Keratinocyte (primary cell): Measurements from ENCODE around the gene LDLRAD4. TPM values are rescaled to one million over a fixed set of nuclear protein-coding genes. Genes with fewer than 3 reads are reported as not detected.

Experiments
- DNase-seq: peaks from one replicate; pipeline ENCODE4 v3.0.0-alpha.2; 2011; ENCODE audit warnings: low read depth, missing footprints, low spot score
- FAIRE-seq: peaks from 2 replicates; lab custom pipeline; 2011; peaks lifted over from hg19 to GRCh38; lab: Jason Lieb, UNC
- H2AFZ ChIP-seq: 2 replicates; pipeline ENCODE4 v1.6.0; 2012; ENCODE audit warnings: low read length, control low read depth, inconsistent platforms; ENCODE audit not compliant: control insufficient read depth
- H3K27ac ChIP-seq: 2 replicates; pipeline ENCODE4 v1.5.1; 2011; ENCODE audit warnings: low read length; ENCODE audit not compliant: control insufficient read depth, insufficient read depth
- H3K27me3 ChIP-seq: 3 replicates; pipeline ENCODE4 v1.6.0; 2011; ENCODE audit warnings: low read length; ENCODE audit not compliant: control insufficient read depth, insufficient read depth; ENCODE audit errors: extremely low read depth
- H3K36me3 ChIP-seq, 2 experiments: 2 replicates in 1 of 2; 3 replicates in 1 of 2; pipeline ENCODE4 v1.5.1; 2011; ENCODE audit warnings: low read length in 2 of 2, mild to moderate bottlenecking in 1 of 2; ENCODE audit not compliant: control insufficient read depth in 2 of 2, insufficient read depth in 2 of 2; ENCODE audit errors: extremely low read depth in 1 of 2
- H3K4me1 ChIP-seq: 3 replicates; pipeline ENCODE4 v1.5.1; 2011; ENCODE audit warnings: low read length; ENCODE audit not compliant: control insufficient read depth, insufficient read depth; ENCODE audit errors: extremely low read depth
- H3K4me2 ChIP-seq: 3 replicates; pipeline ENCODE4 v1.6.0; 2011; ENCODE audit warnings: low read depth, low read length; ENCODE audit not compliant: control insufficient read depth, insufficient read depth; ENCODE audit errors: extremely low read depth
- H3K4me3 ChIP-seq, 3 experiments: fragments of 200-600 bp in 1 of 3; sonication (generic) in 1 of 3; 2 replicates in 2 of 3; 3 replicates in 1 of 3; pipeline ENCODE4 v1.5.1; 2011 to 2016; ENCODE audit warnings: low read length in 3 of 3, mild to moderate bottlenecking in 3 of 3, control low read depth in 2 of 3, inconsistent platforms in 1 of 3, low read depth in 1 of 3, mixed read lengths in 1 of 3, mixed run types in 1 of 3, moderate library complexity in 1 of 3; ENCODE audit not compliant: control insufficient read depth in 2 of 3, insufficient read depth in 2 of 3; ENCODE audit errors: extremely low read depth in 1 of 3
- H3K79me2 ChIP-seq: 2 replicates; pipeline ENCODE4 v1.6.0; 2012; ENCODE audit warnings: low read length; ENCODE audit not compliant: control insufficient read depth, insufficient read depth
- H3K9ac ChIP-seq: 3 replicates; pipeline ENCODE4 v1.6.0; 2011; ENCODE audit warnings: low read length; ENCODE audit not compliant: control insufficient read depth, insufficient read depth; ENCODE audit errors: extremely low read depth
- H3K9me1 ChIP-seq: 3 replicates; pipeline ENCODE4 v1.6.0; 2011; ENCODE audit warnings: low read length; ENCODE audit not compliant: control insufficient read depth, insufficient read depth; ENCODE audit errors: extremely low read depth
- H3K9me3 ChIP-seq: 2 replicates; pipeline ENCODE4 v1.5.1; 2012; ENCODE audit warnings: low read depth, low read length; ENCODE audit not compliant: control insufficient read depth
- H4K20me1 ChIP-seq: 3 replicates; pipeline ENCODE4 v1.6.0; 2011; ENCODE audit warnings: low read length; ENCODE audit not compliant: control insufficient read depth, insufficient read depth; ENCODE audit errors: extremely low read depth
- CTCF ChIP-seq, 3 experiments: IDR thresholded peaks in 1 of 3; conservative IDR thresholded peaks in 1 of 3; optimal IDR thresholded peaks in 1 of 3; 2 replicates in 2 of 3; 3 replicates in 1 of 3; pipeline versions ENCODE3 to v1.5.1; 2011; ENCODE audit warnings: low read length in 3 of 3, mild to moderate bottlenecking in 3 of 3, moderate library complexity in 2 of 3, control low read depth in 1 of 3, inconsistent platforms in 1 of 3; ENCODE audit not compliant: insufficient read depth in 2 of 3; ENCODE audit errors: extremely low read depth in 1 of 3
- EZH2 ChIP-seq: IDR thresholded peaks from one replicate; pipeline ENCODE4 v1.6.1; 2012; ENCODE audit warnings: inconsistent platforms, mild to moderate bottlenecking, low read length, moderate library complexity
- dilution Hi-C: fragments of 300-500 bp; cut with MboI; formaldehyde crosslinking; loops from one replicate; pipeline ENCODE4 v1.7.0; 2020; ENCODE audit warnings: low sequenced_read_pairs; ENCODE audit not compliant: extremely low pct_ligation_motif_present
- polyA plus RNA-seq, 5 experiments: library from polyadenylated mRNA; depleted of rRNA in 3 of 5; stranded (reverse) in 3 of 5; stranded (forward) in 1 of 5; unstranded in 1 of 5; fragments of >200 nt; gene quantifications; 1 replicate in 1 of 5; 2 replicates in 3 of 5; 3 replicates in 1 of 5; pipeline versions ENCODE4 v1.2.1 to v1.2.3, GENCODE V29; 2011 to 2012; ENCODE audit warnings: missing spikeins in 2 of 5, low read depth in 1 of 5, low replicate concordance in 1 of 5

Gene LDLRAD4
- polyA plus RNA-seq, 1 donor (not counting 4 experiments of a cell fraction or from before 2014, with no cell fraction given) = not detected

- FAIRE-seq (no peak), DNase-seq (no peak)
- Histone ChIP-seq H4K20me1 (no peaks in the 10 kb centered on the region), H3K9ac (no peak overlapping the region), H3K27me3 (no peaks in the 10 kb centered on the region), H3K36me3 (no peaks in the 10 kb centered on the region), H3K9me3 (no peaks in the 10 kb centered on the region), H3K79me2 (no peaks in the 10 kb centered on the region), H2AFZ (no peak overlapping the region), H3K27ac (no peak overlapping the region), H3K4me1 (no peaks in the 10 kb centered on the region), H3K4me2 (no peak overlapping the region), H3K9me1 (no peaks in the 10 kb centered on the region), H3K4me3 (no peak overlapping the region)
- dilution Hi-C loops = loop anchor here (25.0 kb wide), 1 partner anchor 413 kb away; the partner anchor contains the start of gene LDLRAD4
- TF ChIP-seq CTCF (optimal IDR thresholded peaks at IDR 0.05 in 1 of 3, IDR thresholded peaks at IDR 0.05 in 1 of 3, conservative IDR thresholded peaks at IDR 0.05 in 1 of 3; ENCODE audit: extremely low read depth in 1 of 3, insufficient read depth in 2 of 3, low read length in 3 of 3) (no peak), EZH2 (no peak)
Measured at GRCh38 chr18:13625355-13625754, 406.8 kb downstream of the LDLRAD4 start.

GRCh38 chr18:13625843-13626543 is 407.4 kb downstream of the LDLRAD4 start:
- H3K27ac ChIP-seq = no peak overlapping the region
- H3K9me3 ChIP-seq = no peaks in the 10 kb centered on the region
- no peak overlapping the region for H2AFZ ChIP-seq
- FAIRE-seq = no peak
- no peak for DNase-seq
- H3K4me1 ChIP-seq = no peaks in the 10 kb centered on the region
- no peaks in the 10 kb centered on the region for H3K27me3 ChIP-seq
- no peak overlapping the region for H3K9ac ChIP-seq
- TF ChIP-seq CTCF (optimal IDR thresholded peaks at IDR 0.05 in 1 of 3, IDR thresholded peaks at IDR 0.05 in 1 of 3, conservative IDR thresholded peaks at IDR 0.05 in 1 of 3; ENCODE audit: extremely low read depth in 1 of 3, insufficient read depth in 2 of 3, low read length in 3 of 3) = no peak
- no peak for TF ChIP-seq EZH2
- H4K20me1 ChIP-seq = no peaks in the 10 kb centered on the region
- H3K4me3 ChIP-seq = no peak overlapping the region
- dilution Hi-C loops = loop anchor here (25.0 kb wide), 1 partner anchor 414 kb away; the partner anchor contains the start of gene LDLRAD4
- H3K4me2 ChIP-seq = no peak overlapping the region
- no peaks in the 10 kb centered on the region for H3K9me1 ChIP-seq
- H3K36me3 ChIP-seq = no peaks in the 10 kb centered on the region
- no peaks in the 10 kb centered on the region for H3K79me2 ChIP-seq
